GM18951 (cell line): ENCODE measurements around the gene IRF6.

ENCODE experiments used
- POLR2A ChIP-seq: IDR thresholded peaks from 4 replicates; pipeline ENCODE4 v1.6.1; 2011; ENCODE audit warnings: mild to moderate bottlenecking; ENCODE audit not compliant: insufficient read length, insufficient read depth; ENCODE audit errors: extremely low read depth
- in situ Hi-C: fragments of 300-500 bp; cut with MboI; formaldehyde crosslinking; loops from one replicate; pipeline ENCODE4 v1.12.0; 2022; ENCODE audit warnings: low sequenced_read_pairs, mixed read lengths, inconsistent platforms; ENCODE audit not compliant: unreplicated experiment

IRF6 gene

DNA sequence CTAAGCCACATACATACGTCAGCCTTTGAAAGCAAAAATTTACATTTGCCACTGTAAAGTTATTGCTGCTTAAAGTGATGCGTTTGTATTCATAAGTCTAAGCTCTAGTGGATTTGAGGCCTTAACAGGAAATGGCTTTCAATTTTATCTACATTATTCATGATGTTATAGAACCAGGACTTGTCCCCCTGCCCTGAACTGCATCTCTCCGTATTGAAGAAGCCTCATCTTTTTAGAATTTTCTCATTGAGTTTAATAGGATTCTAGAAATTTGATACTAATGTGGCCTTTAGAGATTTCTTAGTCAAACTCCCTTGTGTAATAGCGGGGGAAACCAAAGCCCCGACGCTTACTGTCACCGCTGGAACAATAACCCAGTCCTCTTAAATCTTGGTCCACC is 31.7 kb upstream of the IRF6 start:
- no peak for TF ChIP-seq POLR2A
- in situ Hi-C loops, result no loop called here

DNA sequence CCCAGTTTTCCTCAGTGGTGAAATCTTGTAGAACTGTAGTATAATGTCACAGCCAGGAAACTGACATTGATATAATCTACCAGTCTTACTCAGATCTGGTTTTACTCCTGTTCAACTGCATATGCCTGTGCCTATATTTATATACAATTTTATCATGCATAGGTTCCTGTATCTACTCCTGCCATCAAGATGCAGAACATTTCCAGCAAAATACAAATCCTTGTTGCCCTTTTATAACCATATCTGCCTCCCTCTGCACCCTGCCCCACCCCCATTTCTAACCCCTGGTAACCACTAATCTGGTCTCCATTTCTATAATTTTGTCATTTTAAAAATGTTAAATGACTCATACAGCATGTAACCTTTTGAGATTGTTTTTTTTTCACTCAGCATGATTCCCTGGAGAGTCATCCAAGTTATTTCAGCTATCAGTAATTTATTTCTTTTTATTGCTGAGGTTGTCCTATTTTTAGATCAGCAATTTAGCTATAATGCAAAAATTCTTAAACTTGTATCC is 29.9 kb upstream of the IRF6 start:
- TF ChIP-seq POLR2A, result no peak
- in situ Hi-C loops, result no loop called here

DNA sequence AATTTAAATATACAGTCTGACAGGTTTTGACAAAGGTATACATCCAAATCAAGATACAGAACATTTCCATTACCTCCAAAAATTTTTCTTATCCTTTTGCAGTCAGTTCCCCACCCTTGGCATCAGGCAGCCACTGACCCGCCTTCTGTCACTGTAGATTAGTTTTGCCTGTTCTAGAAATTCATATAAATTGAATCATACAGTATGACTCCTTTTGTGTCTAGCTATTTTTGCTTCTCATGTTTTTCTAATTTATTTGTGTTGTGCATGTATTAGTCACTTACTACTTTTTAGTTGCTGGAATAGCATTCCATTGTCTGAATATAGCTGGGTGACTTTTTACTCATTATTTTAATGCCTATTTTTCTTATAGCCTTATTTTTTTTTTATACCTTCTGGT is 25.7 kb upstream of the IRF6 start:
- no peak for TF ChIP-seq POLR2A

DNA sequence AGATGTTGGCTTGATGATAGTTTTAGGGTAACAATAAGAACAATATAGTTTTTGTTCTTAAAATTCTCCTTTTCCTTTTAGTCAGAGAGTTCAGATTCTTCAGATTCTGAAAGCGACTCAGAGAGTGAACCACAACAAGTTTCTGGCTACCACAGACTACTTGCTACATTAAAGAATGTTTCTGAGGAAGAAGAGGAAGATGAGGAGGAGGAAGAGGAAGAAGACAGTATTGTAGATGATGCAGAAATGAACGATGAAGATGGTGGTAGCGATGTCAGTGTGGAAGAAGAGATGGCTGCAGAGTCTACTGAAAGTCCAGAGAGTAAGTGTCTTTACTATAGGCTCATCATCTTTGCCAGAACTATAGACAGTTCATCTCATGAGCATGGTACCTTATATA is 24.8 kb upstream of the IRF6 start:
- no peak for TF ChIP-seq POLR2A
- in situ Hi-C loops, result no loop called here

More for the DNA sequence above, 25.7 kb upstream of the IRF6 start:
- in situ Hi-C loops, result no loop called here

DNA sequence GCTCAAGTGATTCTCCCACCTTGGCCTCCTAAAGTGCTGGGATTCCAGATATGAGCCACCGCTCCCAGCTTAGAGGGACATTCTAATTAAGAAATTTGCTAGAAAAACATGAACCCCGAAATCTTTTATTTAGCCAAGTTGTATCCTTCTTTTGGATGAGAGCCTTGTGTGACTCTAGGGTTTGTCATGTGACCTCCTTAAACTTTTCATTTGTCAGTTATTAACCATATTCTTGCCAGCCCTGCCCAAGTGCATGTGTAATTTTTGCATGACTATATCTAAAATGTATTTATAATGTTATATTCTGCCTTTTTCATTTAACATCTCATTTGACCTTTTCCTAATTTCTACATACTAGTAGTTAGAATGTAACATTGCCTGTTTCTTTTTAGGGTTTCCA is 23.8 kb upstream of the IRF6 start:
- in situ Hi-C loops, result no loop called here
- no peak for TF ChIP-seq POLR2A

DNA sequence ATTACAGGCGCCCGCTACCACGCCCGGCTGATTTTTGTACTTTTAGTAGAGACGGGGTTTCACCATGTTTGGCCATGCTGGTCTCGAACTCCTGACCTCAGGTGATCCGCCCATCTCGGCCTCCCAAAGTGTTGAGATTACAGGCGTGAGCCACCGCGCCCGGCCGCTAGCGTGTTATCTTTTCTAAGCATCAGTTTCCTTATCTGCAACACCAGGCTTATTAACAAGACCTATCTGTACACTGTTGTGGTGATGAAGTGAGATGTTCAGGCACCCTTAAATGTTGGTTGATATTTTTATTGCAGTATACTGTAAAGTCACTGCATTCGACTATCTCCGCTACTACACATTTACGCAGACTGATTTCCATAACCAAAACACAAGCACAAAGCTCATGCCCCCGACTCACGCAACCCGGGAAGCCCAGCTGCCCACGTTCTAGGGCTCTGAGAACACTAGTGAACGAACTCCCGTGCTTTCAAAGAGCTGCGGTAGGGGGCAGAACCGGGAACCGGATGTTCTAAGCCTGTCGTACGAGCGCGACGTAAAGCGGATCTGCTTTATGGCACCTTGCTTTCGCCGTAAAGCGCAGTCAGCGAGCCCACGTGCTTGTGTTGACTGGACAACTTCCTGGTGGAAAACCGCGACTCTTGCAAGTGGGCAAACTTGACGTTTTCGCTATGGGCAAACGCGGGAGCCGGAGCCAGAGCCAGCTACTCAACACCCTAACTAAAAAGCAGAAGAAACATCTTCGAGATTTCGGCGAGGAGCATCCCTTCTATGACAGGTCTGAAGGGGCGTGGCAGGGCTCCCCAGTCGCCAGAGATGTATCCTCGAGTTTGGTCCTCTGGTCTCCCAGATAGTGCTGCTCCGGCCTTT is 21.7 kb upstream of the IRF6 start, which contains the start of gene UTP25:
UTP25 (plus strand) TSS at position 589 of the 879 bp plus-strand sequence; CDS start at position 681, 92 bp downstream.
- TF ChIP-seq POLR2A, result peak; percentile 73
- in situ Hi-C loops, result no loop called here

DNA sequence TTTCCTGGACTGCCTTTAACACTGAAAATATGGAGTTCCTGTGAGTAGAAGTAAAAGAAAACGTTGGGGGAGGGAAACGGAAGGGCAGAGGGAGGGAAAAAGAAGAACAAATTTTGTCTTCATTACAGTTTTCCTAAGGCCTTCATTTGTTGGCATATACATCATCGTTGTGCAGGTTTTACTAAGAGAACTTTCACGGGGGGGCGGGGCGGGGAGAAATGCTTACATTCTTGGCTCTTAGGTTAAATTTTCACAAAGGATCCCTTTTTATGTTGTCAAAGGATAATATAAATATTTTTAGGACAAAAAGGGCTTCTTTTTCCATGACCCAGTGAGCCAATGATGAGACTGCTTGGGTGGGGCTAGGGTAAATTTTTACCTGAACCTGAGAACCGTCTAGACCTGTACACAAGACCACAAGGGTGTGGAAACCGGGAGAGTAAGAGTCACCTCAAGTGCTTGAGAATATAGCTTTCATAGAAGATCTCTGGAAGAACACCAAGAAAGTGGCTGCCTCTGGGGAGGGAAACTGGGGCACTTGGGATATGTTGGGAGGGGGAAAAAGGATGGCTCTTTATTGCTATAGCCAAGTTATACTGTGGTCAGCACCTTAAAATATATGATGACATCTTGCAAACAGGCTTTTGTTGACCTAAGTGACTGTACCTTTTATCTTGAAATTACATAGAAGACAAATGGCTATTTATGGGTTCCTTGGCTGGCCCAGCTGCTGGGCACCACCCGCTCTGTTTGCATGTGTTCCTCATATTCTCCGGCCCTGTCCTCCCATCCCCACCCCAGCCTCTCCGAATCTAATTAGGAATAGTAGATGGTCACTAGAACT is 19.9 kb upstream of the IRF6 start:
- in situ Hi-C loops, result no loop called here
- TF ChIP-seq POLR2A, result no peak

DNA sequence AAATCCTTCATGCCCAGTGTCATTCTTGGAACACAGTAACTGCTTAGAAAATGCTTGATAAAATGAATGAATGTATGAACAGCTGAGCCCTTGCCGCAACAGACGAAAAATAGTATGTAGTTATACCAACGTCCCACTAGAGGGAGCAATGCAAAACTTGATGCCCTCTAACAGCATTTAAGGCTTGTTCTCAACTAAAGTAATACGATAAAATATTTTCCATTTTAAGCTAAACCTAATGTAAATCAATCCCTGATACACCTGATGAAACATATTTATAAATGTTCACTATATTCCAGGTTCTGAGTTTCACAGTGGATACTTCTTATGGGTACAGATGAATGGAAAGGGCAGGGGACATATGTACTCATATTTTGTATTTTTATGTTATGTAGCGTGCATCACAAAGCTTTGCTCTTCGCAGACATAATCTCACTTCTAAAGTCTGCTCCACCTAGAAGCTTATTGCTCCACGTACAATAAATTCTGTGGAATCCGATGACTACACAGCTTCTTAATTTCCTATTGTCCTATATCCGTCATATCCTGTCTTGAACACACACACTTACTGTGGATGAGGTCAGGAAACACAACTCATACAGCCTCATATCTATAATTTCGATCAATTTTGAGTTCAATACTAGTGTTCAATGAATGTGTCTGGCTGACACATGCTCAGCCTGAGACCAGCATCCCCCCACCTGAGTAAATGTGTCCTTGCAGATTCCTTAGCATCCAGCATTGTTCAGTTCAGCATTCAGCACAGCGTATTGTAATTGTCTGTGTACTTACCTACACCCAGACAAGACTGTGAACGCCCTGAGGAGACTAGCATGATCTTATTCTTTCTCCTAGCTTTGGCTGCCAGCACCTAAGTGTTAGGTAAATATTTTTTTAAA is 17.4 kb upstream of the IRF6 start:
- in situ Hi-C loops, result no loop called here
- no peak for TF ChIP-seq POLR2A

DNA sequence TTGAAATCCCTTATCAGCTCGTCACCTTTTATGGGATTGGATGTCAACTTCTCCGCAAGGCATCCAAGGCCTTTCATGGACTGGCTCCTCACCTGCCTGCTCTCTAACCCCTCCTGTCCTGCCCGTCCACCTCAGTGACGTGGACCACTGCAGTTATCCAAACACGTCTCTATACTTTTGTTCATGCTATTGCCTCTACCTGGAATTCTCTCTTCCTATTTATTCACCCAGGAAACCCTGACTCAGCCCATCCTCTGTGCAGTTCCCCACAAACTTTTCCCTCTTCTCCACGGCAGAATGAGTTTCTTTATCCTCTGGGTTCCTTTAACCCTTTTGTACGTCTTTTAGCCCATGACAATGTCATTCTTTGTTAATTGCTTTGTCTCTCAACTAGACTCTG is 16.8 kb upstream of the IRF6 start:
- TF ChIP-seq POLR2A, result no peak
- in situ Hi-C loops, result no loop called here

DNA sequence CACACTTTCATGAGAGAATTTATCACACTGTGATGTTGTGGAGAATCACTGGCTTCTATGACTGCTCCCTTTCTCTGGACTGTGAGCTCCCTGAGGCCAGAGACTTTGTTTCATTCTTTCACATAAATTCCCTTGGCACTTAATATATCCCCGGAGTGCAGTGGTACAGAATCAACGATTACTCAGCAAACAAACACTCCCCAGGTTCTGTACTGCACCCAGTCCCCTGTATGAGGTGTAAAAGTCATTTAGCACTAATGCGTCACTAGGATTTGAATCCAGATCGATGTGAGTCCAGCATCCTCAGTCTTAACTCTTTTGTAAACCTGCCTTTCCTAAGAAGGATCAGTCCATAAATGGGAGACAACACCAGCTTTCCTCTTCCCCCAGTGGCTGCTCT is 15.0 kb upstream of the IRF6 start:
- TF ChIP-seq POLR2A, result no peak
- in situ Hi-C loops, result no loop called here

DNA sequence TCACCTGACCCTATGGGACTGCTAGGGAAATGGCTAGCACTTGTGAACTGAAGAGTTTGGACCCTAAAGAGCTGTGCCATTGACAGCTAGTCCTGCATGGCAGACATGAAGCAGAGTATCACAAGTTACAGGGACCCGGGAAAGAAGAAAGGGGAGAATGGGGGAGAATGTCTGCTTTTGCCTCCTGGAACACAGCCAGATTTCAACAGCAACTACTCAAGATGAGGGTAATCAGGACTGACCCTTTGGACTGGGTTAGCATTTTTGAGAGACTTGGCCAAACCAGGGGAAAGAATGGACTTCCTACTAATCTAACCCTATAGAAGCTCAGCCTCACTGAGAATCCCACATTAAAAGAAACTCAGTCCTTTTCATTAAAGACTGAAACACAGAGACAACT is 13.1 kb upstream of the IRF6 start:
- in situ Hi-C loops, result no loop called here
- TF ChIP-seq POLR2A, result no peak

DNA sequence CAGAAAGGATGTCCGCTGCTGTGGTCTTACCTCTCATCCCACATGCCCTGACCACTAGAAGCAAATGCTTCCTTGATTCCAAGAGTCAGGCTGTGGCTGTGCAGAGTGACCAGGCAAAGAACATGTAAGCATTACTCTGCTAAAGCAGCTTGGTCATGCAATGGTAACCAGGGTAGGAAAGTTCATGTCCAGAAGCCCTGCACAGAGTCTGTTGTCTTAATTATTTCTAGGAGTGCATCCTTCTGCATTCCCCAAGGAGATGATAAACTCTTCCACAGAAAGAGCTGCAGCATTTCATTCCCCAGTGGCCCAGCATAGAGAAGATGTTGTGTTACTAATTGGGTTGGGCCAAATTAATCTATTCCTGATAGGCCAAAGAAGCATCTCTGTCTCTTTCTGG is 11.7 kb upstream of the IRF6 start:
- TF ChIP-seq POLR2A, result no peak
- in situ Hi-C loops, result no loop called here

DNA sequence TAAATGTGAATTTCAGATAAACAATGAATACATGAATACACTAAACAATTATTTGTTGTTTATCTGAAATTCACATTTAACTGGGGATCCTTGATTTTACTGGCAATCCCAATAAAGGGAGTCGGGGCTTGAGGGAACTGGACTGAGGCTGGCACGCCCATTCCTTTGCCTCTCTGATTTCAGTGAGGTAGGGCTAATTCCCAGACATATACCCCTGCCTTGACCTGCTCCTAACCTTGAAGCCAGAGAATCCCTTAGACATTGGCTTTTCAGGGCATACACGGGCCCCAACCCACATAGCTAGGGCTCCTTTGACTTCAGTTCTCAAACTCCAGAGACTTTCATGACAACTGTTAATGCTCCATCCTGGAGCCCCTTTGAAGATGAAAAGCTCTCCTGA is 11.0 kb upstream of the IRF6 start:
- no peak for TF ChIP-seq POLR2A
- in situ Hi-C loops, result no loop called here

DNA sequence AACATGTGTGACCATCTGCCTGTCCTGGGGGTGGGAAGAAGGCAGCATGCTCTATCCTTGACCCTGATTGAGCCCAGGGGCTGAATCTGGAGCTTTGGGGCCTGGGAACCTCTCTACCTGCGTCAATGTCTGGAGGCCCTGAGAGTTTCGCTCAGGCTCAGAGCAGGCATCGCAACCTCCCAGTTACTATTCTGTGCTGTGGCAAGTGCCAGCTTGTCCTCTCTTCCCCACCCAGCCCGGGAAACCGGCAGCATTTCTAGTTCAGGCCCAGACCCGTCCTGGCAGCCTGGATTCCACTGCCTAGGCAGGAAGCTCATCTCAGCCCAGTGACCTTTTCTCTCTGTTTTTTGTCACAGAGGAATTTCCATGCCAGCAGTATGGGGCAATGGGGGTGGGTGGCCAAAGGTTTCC is 10.0 kb upstream of the IRF6 start:
- in situ Hi-C loops, result no loop called here
- TF ChIP-seq POLR2A, result no peak
